ENCODE results near the gene PCDH9. TPM values are rescaled to one million over a fixed set of nuclear protein-coding genes. Genes with fewer than 3 reads are reported as not detected.

PCDH9 gene
- total RNA-seq, 6 donors from 2014 or later = 3.1 to 19.4 (median 7.8) TPM

- Histone ChIP-seq H3K36me3 (no peaks in the 10 kb centered on the region), H3K27me3 (no peaks in the 10 kb centered on the region), H3K4me1 (no peaks in the 10 kb centered on the region), H3K9me3 (no peaks in the 10 kb centered on the region), H3K27ac (no peak overlapping the region), H3K4me3 (no peak overlapping the region)
- DNase-seq (no peak), ATAC-seq (ENCODE audit: low FRiP score in 2 of 2) (no peak)
- no peak for TF ChIP-seq POLR2A (IDR thresholded peaks at IDR 0.05)
- no peak for TF ChIP-seq EP300 (IDR thresholded peaks at IDR 0.05)
- TF ChIP-seq POLR2AphosphoS5 (IDR thresholded peaks at IDR 0.05) = no peak
- no peak for TF ChIP-seq CTCF (IDR thresholded peaks at IDR 0.05)
- 64 to 82% methylated on average over 1 of the region's 1 CpG for WGBS, 2 donors
Measured at GRCh38 chr13:67095621-67096020, 134.5 kb downstream of the PCDH9 start.

- no peaks in the 10 kb centered on the region for H3K4me1 ChIP-seq
- no peak overlapping the region for H3K27ac ChIP-seq
- ATAC-seq (ENCODE audit: low FRiP score in 2 of 2) (no peak), DNase-seq (no peak)
- no peaks in the 10 kb centered on the region for H3K9me3 ChIP-seq
- no peaks in the 10 kb centered on the region for H3K36me3 ChIP-seq
- TF ChIP-seq POLR2A (IDR thresholded peaks at IDR 0.05) (no peak), CTCF (IDR thresholded peaks at IDR 0.05) (no peak), POLR2AphosphoS5 (IDR thresholded peaks at IDR 0.05) (no peak), EP300 (IDR thresholded peaks at IDR 0.05) (no peak)
- WGBS, 2 donors = 75 to 85% methylated on average over 3 of the region's 3 CpGs
- H3K4me3 ChIP-seq = no peak overlapping the region
- H3K27me3 ChIP-seq = no peaks in the 10 kb centered on the region
Measured at GRCh38 chr13:67094952-67095351, 135.2 kb downstream of the PCDH9 start.

- Histone ChIP-seq H3K27me3 (no peaks in the 10 kb centered on the region), H3K4me1 (no peaks in the 10 kb centered on the region), H3K4me3 (no peak overlapping the region), H3K9me3 (no peaks in the 10 kb centered on the region), H3K36me3 (no peaks in the 10 kb centered on the region), H3K27ac (no peak overlapping the region)
- no peak for DNase-seq
- ATAC-seq (ENCODE audit: low FRiP score in 2 of 2) = no peak
- TF ChIP-seq EP300 (IDR thresholded peaks at IDR 0.05) = no peak
- no peak for TF ChIP-seq POLR2AphosphoS5 (IDR thresholded peaks at IDR 0.05)
- TF ChIP-seq POLR2A (IDR thresholded peaks at IDR 0.05) = no peak
- TF ChIP-seq CTCF (IDR thresholded peaks at IDR 0.05) = no peak
- WGBS, 2 donors = 85 to 96% methylated on average over 1 of the region's 1 CpG
Measured at GRCh38 chr13:67094078-67094477, 136.1 kb downstream of the PCDH9 start.

- no peak overlapping the region for H3K4me3 ChIP-seq
- no peaks in the 10 kb centered on the region for H3K4me1 ChIP-seq
- no peak overlapping the region for H3K27ac ChIP-seq
- TF ChIP-seq EP300 (IDR thresholded peaks at IDR 0.05) (no peak), POLR2AphosphoS5 (IDR thresholded peaks at IDR 0.05) (no peak), CTCF (IDR thresholded peaks at IDR 0.05) (no peak), POLR2A (IDR thresholded peaks at IDR 0.05) (no peak)
- H3K36me3 ChIP-seq = no peaks in the 10 kb centered on the region
- WGBS, 2 donors = 50 to 66% methylated on average over 1 of the region's 1 CpG
- H3K9me3 ChIP-seq = no peaks in the 10 kb centered on the region
- DNase-seq = no peak
- H3K27me3 ChIP-seq = no peaks in the 10 kb centered on the region
- no peak for ATAC-seq (ENCODE audit: low FRiP score in 2 of 2)
Measured at GRCh38 chr13:67091603-67092002, 138.5 kb downstream of the PCDH9 start.

GRCh38 chr13:67090856-67091255, 139.3 kb downstream of the PCDH9 start:
- DNase-seq = no peak
- 67 to 78% methylated on average over 2 of the region's 2 CpGs for WGBS, 2 donors
- Histone ChIP-seq H3K27me3 (no peaks in the 10 kb centered on the region), H3K9me3 (no peaks in the 10 kb centered on the region), H3K27ac (no peak overlapping the region), H3K4me3 (no peak overlapping the region), H3K36me3 (no peaks in the 10 kb centered on the region), H3K4me1 (no peaks in the 10 kb centered on the region)
- ATAC-seq (ENCODE audit: low FRiP score in 2 of 2) = no peak
- no peak for TF ChIP-seq POLR2A (IDR thresholded peaks at IDR 0.05)
- TF ChIP-seq CTCF (IDR thresholded peaks at IDR 0.05) = no peak
- no peak for TF ChIP-seq POLR2AphosphoS5 (IDR thresholded peaks at IDR 0.05)
- no peak for TF ChIP-seq EP300 (IDR thresholded peaks at IDR 0.05)

Data from upper lobe of left lung (tissue), 6 donors.